Large intestine (tissue), 3 donors: ENCODE data around the gene TSPAN15. TPM values are rescaled to one million over a fixed set of nuclear protein-coding genes. Genes with fewer than 3 reads are reported as not detected.
"Not testable (repeated sequence)": the region's sequence is repeated elsewhere in the genome, so short reads cannot be mapped to it uniquely, and the experiment has no call there.

Experiments used
- DNase-seq, 2 donors: peaks; one replicate each; pipeline versions ENCODE4 v3.0.0 to v3.0.0-alpha.2; 2013
- H3K27ac ChIP-seq: one replicate; pipeline ENCODE4 v1.5.1; 2013; ENCODE audit warnings: low read length
- H3K27me3 ChIP-seq: 2 replicates; pipeline ENCODE4 v1.6.1; 2013; ENCODE audit warnings: low read length; ENCODE audit not compliant: control insufficient read depth, insufficient read depth
- H3K36me3 ChIP-seq: 2 replicates; pipeline ENCODE4 v1.6.1; 2013; ENCODE audit warnings: low read length; ENCODE audit not compliant: control insufficient read depth, insufficient read depth
- H3K4me1 ChIP-seq: one replicate; pipeline ENCODE4 v1.6.1; 2013; ENCODE audit warnings: low read length; ENCODE audit not compliant: control insufficient read depth, insufficient read depth
- H3K4me3 ChIP-seq: one replicate; pipeline ENCODE4 v1.5.1; 2013; ENCODE audit warnings: low read length
- H3K9me3 ChIP-seq: one replicate; pipeline ENCODE4 v1.6.1; 2013; ENCODE audit warnings: mild to moderate bottlenecking, low read depth, low read length, moderate library complexity; ENCODE audit not compliant: control insufficient read depth
- WGBS: methylation state at CpG from one replicate; pipeline ENCODE4 v1.1.5; 2013; ENCODE audit warnings: low lambda C conversion rate; ENCODE audit not compliant: insufficient coverage; 5-methylcytosine and 5-hydroxymethylcytosine counted together
- polyA plus RNA-seq: library from polyadenylated mRNA; unstranded; fragments of 120-200 nt; gene quantifications from one replicate; pipeline ENCODE4 v1.2.1, GENCODE V29; 2013

TSPAN15 gene
- polyA plus RNA-seq, 1 donor = 37.9 TPM

DNA sequence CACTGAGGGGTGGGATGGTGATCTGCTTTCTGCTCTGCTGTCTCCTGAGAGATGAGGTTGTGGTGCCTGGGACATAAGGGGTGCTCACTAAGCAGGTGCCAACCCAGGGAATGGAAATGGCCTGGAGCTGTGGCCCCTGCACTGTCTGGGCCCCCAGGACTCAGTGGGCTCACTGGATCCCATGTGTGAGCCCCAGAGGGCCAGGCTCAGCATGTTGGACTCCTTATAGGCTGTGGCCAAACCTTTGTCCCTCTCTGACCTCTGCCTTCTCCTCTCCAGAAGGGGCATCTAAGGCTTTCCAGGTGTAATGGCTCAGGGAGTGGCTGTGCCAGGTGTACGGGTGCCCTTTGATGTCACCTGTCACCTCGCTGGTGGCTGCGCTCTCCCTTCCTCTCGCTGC lies 65.5 kb downstream of the TSPAN15 start:
- no peak overlapping the region for H3K4me3 ChIP-seq
- H3K27me3 ChIP-seq = no peaks in the 10 kb centered on the region
- no peaks in the 10 kb centered on the region for H3K36me3 ChIP-seq
- H3K4me1 ChIP-seq = no peaks in the 10 kb centered on the region
- no peaks in the 10 kb centered on the region for H3K9me3 ChIP-seq
- DNase-seq = no peak
- WGBS = no CpG with 5 or more reads among the region's 4 CpGs
- H3K27ac ChIP-seq = no peak overlapping the region

- no peak overlapping the region for H3K4me3 ChIP-seq
- H3K9me3 ChIP-seq = no peaks in the 10 kb centered on the region
- no peaks in the 10 kb centered on the region for H3K4me1 ChIP-seq
- no peaks in the 10 kb centered on the region for H3K36me3 ChIP-seq
- H3K27ac ChIP-seq = no peak overlapping the region
- no peak for DNase-seq
- no CpG with 5 or more reads among the region's 9 CpGs for WGBS
- no peaks in the 10 kb centered on the region for H3K27me3 ChIP-seq
Observed at GRCh38 chr10:69517271-69517848, 66.1 kb downstream of the TSPAN15 start.

DNA sequence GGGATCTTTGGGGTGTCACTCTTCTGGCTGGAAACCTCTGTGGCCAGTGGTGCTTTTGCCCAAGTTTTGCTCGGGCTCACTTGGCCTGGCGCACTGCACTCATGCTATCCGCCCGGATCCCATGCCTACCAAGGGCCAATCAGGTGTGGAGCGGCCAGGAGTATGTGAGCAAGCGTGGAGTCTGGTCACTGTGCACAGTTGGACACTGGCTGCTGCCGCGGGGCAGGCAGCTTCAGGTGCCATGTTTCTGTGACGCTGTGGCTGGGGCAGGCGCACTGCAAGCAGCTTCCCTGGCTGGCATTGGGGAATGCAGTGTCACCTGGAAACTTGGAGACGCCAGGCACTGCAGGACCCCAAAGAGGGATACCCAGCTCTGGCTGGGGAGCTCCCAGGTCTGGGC lies 76.7 kb downstream of the TSPAN15 start:
- H3K9me3 ChIP-seq = no peaks in the 10 kb centered on the region

GRCh38 chr10:69533658-69534057 lies 82.4 kb downstream of the TSPAN15 start:
- Histone ChIP-seq H3K4me3 (no peak overlapping the region), H3K36me3 (no peaks in the 10 kb centered on the region), H3K27me3 (no peaks in the 10 kb centered on the region), H3K9me3 (no peaks in the 10 kb centered on the region), H3K4me1 (no peaks in the 10 kb centered on the region), H3K27ac (no peak overlapping the region)
- 50% methylated on average over 1 of the region's 3 CpGs for WGBS
- no peak for DNase-seq

More for the DNA sequence above, 76.7 kb downstream of the TSPAN15 start:
- no CpG with 5 or more reads among the region's 11 CpGs for WGBS
- H3K27me3 ChIP-seq = no peaks in the 10 kb centered on the region
- no peaks in the 10 kb centered on the region for H3K36me3 ChIP-seq
- no peaks in the 10 kb centered on the region for H3K4me1 ChIP-seq
- H3K27ac ChIP-seq = no peak overlapping the region
- DNase-seq = no peak
- H3K4me3 ChIP-seq = no peak overlapping the region

- WGBS = no CpG with 5 or more reads among the region's 11 CpGs
Observed at GRCh38 chr10:69536521-69536920, 85.3 kb downstream of the TSPAN15 start.

GRCh38 chr10:69537449-69537848 lies 86.2 kb downstream of the TSPAN15 start:
- H3K27me3 ChIP-seq = no peaks in the 10 kb centered on the region
- H3K9me3 ChIP-seq = no peaks in the 10 kb centered on the region
- no peaks in the 10 kb centered on the region for H3K4me1 ChIP-seq
- no peak overlapping the region for H3K27ac ChIP-seq
- no CpG with 5 or more reads among the region's 6 CpGs for WGBS
- DNase-seq = no peak
- H3K4me3 ChIP-seq = no peak overlapping the region
- no peaks in the 10 kb centered on the region for H3K36me3 ChIP-seq

More at GRCh38 chr10:69536521-69536920, 85.3 kb downstream of the TSPAN15 start:
- H3K36me3 ChIP-seq, H3K27me3 ChIP-seq, H3K4me3 ChIP-seq, H3K27ac ChIP-seq, H3K4me1 ChIP-seq, DNase-seq, H3K9me3 ChIP-seq: not testable (repeated sequence)

- no CpG with 5 or more reads among the region's 3 CpGs for WGBS
- Histone ChIP-seq H3K27me3 (no peaks in the 10 kb centered on the region), H3K9me3 (no peaks in the 10 kb centered on the region), H3K4me3 (no peak overlapping the region), H3K27ac (no peak overlapping the region), H3K4me1 (no peaks in the 10 kb centered on the region), H3K36me3 (no peaks in the 10 kb centered on the region)
- no peak for DNase-seq
Observed at GRCh38 chr10:69538461-69538860, 87.2 kb downstream of the TSPAN15 start.

- no peak overlapping the region for H3K4me3 ChIP-seq
- no peaks in the 10 kb centered on the region for H3K4me1 ChIP-seq
- no peaks in the 10 kb centered on the region for H3K27me3 ChIP-seq
- H3K9me3 ChIP-seq = no peaks in the 10 kb centered on the region
- no peaks in the 10 kb centered on the region for H3K36me3 ChIP-seq
- no peak for DNase-seq
- WGBS = no CpG with 5 or more reads among the region's 2 CpGs
- no peak overlapping the region for H3K27ac ChIP-seq
Observed at GRCh38 chr10:69541463-69541862, 90.2 kb downstream of the TSPAN15 start.

GRCh38 chr10:69549959-69550358 lies 98.7 kb downstream of the TSPAN15 start:
- peaks cover 6% of the 10 kb centered on the region for H3K27me3 ChIP-seq

GRCh38 chr10:69552268-69552667 lies 101.0 kb downstream of the TSPAN15 start:
- peaks cover 11% of the 10 kb centered on the region for H3K27me3 ChIP-seq
- H3K4me1 ChIP-seq = no peaks in the 10 kb centered on the region
- no peak for DNase-seq
- H3K36me3 ChIP-seq = no peaks in the 10 kb centered on the region
- H3K27ac ChIP-seq = no peak overlapping the region
- no CpG with 5 or more reads among the region's 1 CpG for WGBS
- no peaks in the 10 kb centered on the region for H3K9me3 ChIP-seq
- H3K4me3 ChIP-seq = no peak overlapping the region

More at GRCh38 chr10:69549959-69550358, 98.7 kb downstream of the TSPAN15 start:
- Histone ChIP-seq H3K4me3 (no peak overlapping the region), H3K9me3 (no peaks in the 10 kb centered on the region), H3K36me3 (no peaks in the 10 kb centered on the region), H3K4me1 (no peaks in the 10 kb centered on the region), H3K27ac (no peak overlapping the region)
- DNase-seq = no peak

DNA sequence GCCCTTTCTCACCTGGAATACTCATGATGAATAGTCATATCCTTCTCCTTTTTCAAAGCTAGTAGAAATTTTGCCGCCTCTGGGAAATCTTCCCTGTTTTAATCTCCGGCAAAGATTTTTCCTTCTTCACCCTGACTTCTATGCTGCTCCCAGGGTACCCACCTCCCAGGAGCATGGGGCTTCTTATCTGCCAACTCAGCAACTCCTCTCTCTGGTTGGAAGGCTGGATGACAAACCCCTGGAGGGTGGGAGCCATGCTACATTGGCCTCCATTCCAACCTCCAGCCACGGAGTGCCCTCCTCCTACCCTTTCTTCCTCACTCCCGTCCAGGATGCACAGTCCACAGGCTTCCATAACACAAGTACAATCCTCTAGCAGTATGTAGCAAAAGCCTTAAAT lies 102.1 kb downstream of the TSPAN15 start:
- no peak for DNase-seq
- Histone ChIP-seq H3K36me3 (no peaks in the 10 kb centered on the region), H3K4me1 (no peaks in the 10 kb centered on the region), H3K4me3 (no peak overlapping the region), H3K27me3 (peaks cover 13% of the 10 kb centered on the region), H3K27ac (no peak overlapping the region), H3K9me3 (no peaks in the 10 kb centered on the region)
- no CpG with 5 or more reads among the region's 4 CpGs for WGBS
